WTC11 (cell line): ENCODE measurements around the gene ZDHHC8.

Experiments
- CBFB ChIP-seq: sonication (generic); formaldehyde crosslinking; IDR thresholded peaks from 2 replicates; pipeline ENCODE4 v1.8.1; 2022; ENCODE audit warnings: mild to moderate bottlenecking, low read depth, missing genetic modification reagents
- EMX1 ChIP-seq: fragments of 250-450 bp; sonication (Bioruptor Pico); IDR thresholded peaks from 2 replicates; pipeline ENCODE4 v1.8.0; 2021; ENCODE audit warnings: mild to moderate bottlenecking
- JUN ChIP-seq: sonication (generic); formaldehyde crosslinking; IDR thresholded peaks from 2 replicates; pipeline ENCODE4 v1.8.0; 2023; ENCODE audit warnings: mild to moderate bottlenecking, missing genetic modification reagents
- TF ChIP-seq, protein P1 (sequence below): fragments of 200-600 bp; IDR thresholded peaks from 2 replicates; pipeline ENCODE4 v1.8.0; 2022; ENCODE audit warnings: antibody characterized with exemption

DNA sequence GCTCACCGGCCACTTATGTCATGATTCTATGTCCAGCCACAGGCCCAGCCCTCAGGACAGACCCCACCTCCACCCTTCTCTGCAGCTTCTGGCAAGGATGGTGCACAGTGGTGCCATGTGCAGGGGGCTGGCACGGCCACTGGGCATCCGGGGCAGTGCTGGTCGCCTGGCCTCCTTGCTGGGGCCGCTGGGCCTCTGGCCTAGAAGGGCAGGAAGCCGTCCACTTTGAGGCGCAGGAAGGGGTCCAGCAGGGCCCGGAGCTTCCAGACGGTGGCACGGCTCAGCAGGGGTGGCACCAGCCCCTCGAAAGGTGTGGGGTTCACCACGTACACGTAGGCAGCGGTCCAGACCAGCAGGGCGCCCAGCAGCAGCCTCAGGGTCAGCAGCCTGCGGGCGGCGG lies 16.8 kb downstream of the ZDHHC8 start:
- TF ChIP-seq, protein P1, sequence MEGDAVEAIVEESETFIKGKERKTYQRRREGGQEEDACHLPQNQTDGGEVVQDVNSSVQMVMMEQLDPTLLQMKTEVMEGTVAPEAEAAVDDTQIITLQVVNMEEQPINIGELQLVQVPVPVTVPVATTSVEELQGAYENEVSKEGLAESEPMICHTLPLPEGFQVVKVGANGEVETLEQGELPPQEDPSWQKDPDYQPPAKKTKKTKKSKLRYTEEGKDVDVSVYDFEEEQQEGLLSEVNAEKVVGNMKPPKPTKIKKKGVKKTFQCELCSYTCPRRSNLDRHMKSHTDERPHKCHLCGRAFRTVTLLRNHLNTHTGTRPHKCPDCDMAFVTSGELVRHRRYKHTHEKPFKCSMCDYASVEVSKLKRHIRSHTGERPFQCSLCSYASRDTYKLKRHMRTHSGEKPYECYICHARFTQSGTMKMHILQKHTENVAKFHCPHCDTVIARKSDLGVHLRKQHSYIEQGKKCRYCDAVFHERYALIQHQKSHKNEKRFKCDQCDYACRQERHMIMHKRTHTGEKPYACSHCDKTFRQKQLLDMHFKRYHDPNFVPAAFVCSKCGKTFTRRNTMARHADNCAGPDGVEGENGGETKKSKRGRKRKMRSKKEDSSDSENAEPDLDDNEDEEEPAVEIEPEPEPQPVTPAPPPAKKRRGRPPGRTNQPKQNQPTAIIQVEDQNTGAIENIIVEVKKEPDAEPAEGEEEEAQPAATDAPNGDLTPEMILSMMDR, result no peak
- TF ChIP-seq EMX1 (no peak), JUN (CRISPR knock-in tag) (no peak), CBFB (no peak)
